HG03342 (cell line): ENCODE results near the gene DLGAP5.
A peak's percentile ranks its signal among the peaks of the same experiment; 100 is the strongest.

ENCODE experiments used
- ATAC-seq: cut with Tn5 transposase; IDR thresholded peaks from one replicate; pipeline ENCODE4 v1.9.1; 2021; ENCODE audit warnings: mild to moderate bottlenecking, moderate library complexity; ENCODE audit not compliant: unreplicated experiment

The DLGAP5 gene

GRCh38 chr14:55191203-55192053 is at the start of gene DLGAP5:
Gene DLGAP5, minus strand, starts transcription at chr14:55191585. Its CDS starts 2,406 bp downstream, at chr14:55189179.
- peak; percentile 96 for ATAC-seq

- no peak for ATAC-seq
Measured at GRCh38 chr14:55240526-55241178, 49.3 kb upstream of the DLGAP5 start.

GRCh38 chr14:55239320-55239719 is 47.9 kb upstream of the DLGAP5 start:
- no peak for ATAC-seq

GRCh38 chr14:55238019-55238680 is 46.8 kb upstream of the DLGAP5 start:
- ATAC-seq, result no peak

GRCh38 chr14:55233591-55233990 is 42.2 kb upstream of the DLGAP5 start:
- ATAC-seq, result no peak

- ATAC-seq, result no peak
Measured at GRCh38 chr14:55228261-55228660, 36.9 kb upstream of the DLGAP5 start.

- ATAC-seq, result no peak
Measured at GRCh38 chr14:55223364-55223763, 32.0 kb upstream of the DLGAP5 start.

- ATAC-seq, result no peak
Measured at GRCh38 chr14:55221968-55222367, 30.6 kb upstream of the DLGAP5 start.

GRCh38 chr14:55221186-55221585 is 29.8 kb upstream of the DLGAP5 start:
- ATAC-seq, result no peak

- ATAC-seq, result no peak
Measured at GRCh38 chr14:55220230-55220629, 28.8 kb upstream of the DLGAP5 start.

GRCh38 chr14:55212634-55213033 is 21.2 kb upstream of the DLGAP5 start:
- no peak for ATAC-seq

GRCh38 chr14:55207832-55208231 is 16.4 kb upstream of the DLGAP5 start:
- no peak for ATAC-seq

- ATAC-seq, result no peak
Measured at GRCh38 chr14:55206175-55206693, 14.8 kb upstream of the DLGAP5 start.

GRCh38 chr14:55201219-55202101 is 10.1 kb upstream of the DLGAP5 start:
- no peak for ATAC-seq

- ATAC-seq, result no peak
Measured at GRCh38 chr14:55200651-55201050, 9.3 kb upstream of the DLGAP5 start.

- ATAC-seq, result no peak
Measured at GRCh38 chr14:55198749-55199148, 7.4 kb upstream of the DLGAP5 start.

GRCh38 chr14:55194656-55195355 is 3.4 kb upstream of the DLGAP5 start:
- no peak for ATAC-seq

GRCh38 chr14:55192054-55192621 is 753 bp upstream of the DLGAP5 start:
- ATAC-seq, result no peak

- peak; percentile 0 for ATAC-seq
Measured at GRCh38 chr14:55190906-55191202, 531 bp downstream of the DLGAP5 start.
